ENCODE measurements around the gene MRPS12.
A peak's percentile ranks its signal among the peaks of the same experiment; 100 is the strongest.

The MRPS12 gene

GRCh38 chr19:38922482-38922881 is 8.3 kb upstream of the MRPS12 start:
- H3K18ac ChIP-seq (ENCODE audit: low read length): no peak overlapping the region
- no peak overlapping the region for H4K91ac ChIP-seq (ENCODE audit: low read depth, low read length, poor library complexity)
- H2BK120ac ChIP-seq (ENCODE audit: low read depth, low read length): no peak overlapping the region
- H3K14ac ChIP-seq (ENCODE audit: low read length): no peak overlapping the region
- H3K27me3 ChIP-seq (ENCODE audit: control insufficient read depth in 3 of 3, insufficient read depth in 3 of 3, low read depth in 1 of 3, low read length in 3 of 3): no peaks in the 10 kb centered on the region
- no peak overlapping the region for H3K4me2 ChIP-seq (ENCODE audit: insufficient read depth, low read length, poor library complexity, severe bottlenecking)
- H3K9ac ChIP-seq (ENCODE audit: low read depth, low read length, poor library complexity): no peak overlapping the region
- H3K4me3 ChIP-seq (ENCODE audit: low read length in 2 of 2): no peak overlapping the region
- H3K27ac ChIP-seq (replicated peaks; ENCODE audit: low read length): no peak overlapping the region
- no peaks in the 10 kb centered on the region for H3K4me1 ChIP-seq (ENCODE audit: control insufficient read depth in 2 of 2, insufficient read depth in 1 of 2, low read depth in 1 of 2, low read length in 2 of 2)
- H2AK5ac ChIP-seq (ENCODE audit: low read depth, low read length): no peak overlapping the region
- H2AFZ ChIP-seq (ENCODE audit: low read length): no peak overlapping the region
- H3K79me1 ChIP-seq (ENCODE audit: low read depth, low read length): no peaks in the 10 kb centered on the region
- peaks cover 34 to 44% of the 10 kb centered on the region in 2 donors for H3K36me3 ChIP-seq (replicated peaks in 1 of 2; ENCODE audit: control insufficient read depth in 2 of 2, insufficient read depth in 2 of 2, low read length in 2 of 2)
- no peak overlapping the region for H4K8ac ChIP-seq (ENCODE audit: low read depth, low read length)
- H3K9me3 ChIP-seq (replicated peaks in 1 of 2; ENCODE audit: control insufficient read depth in 2 of 2, insufficient read depth in 1 of 2, low read depth in 1 of 2, low read length in 2 of 2): no peaks in the 10 kb centered on the region
- no peak overlapping the region for H3K23ac ChIP-seq (ENCODE audit: low read depth, low read length, poor library complexity)
- H2BK12ac ChIP-seq (ENCODE audit: low read length): no peak overlapping the region
- H3K4ac ChIP-seq (ENCODE audit: low read length): no peak overlapping the region
- no peak for DNase-seq (ENCODE audit: low spot score)
- H2BK15ac ChIP-seq (ENCODE audit: low read length): no peak overlapping the region
- no peak overlapping the region for H2BK5ac ChIP-seq (ENCODE audit: low read length)
- no CpG with 5 or more reads among the region's 5 CpGs for WGBS, 2 donors (ENCODE audit: extremely low coverage in 2 of 2, insufficient read length in 2 of 2, insufficient replicate concordance in 1 of 2)

DNA sequence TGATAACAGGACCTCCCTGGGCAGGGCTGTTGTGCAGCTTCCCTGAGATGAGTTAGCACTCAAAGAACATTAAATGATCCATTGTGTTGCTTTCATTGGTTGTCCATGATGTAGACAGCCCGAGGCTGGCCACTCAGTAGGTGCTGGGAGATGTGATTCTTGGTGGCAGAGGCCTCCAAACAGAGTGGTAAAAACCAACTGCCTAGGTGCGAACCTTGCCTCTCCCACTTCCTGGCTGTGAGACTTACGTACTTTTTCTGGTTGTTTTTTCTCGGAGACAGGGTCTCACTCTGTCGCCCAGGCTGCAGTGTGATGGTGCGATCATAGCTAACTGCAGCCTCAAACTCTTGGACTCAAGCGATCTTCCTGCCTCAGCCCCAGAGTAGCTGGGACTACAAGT is 6.4 kb upstream of the MRPS12 start:
- no peak overlapping the region for H3K4me3 ChIP-seq (ENCODE audit: low read length in 2 of 2)
- H3K23ac ChIP-seq (ENCODE audit: low read depth, low read length, poor library complexity): no peak overlapping the region
- H2BK5ac ChIP-seq (ENCODE audit: low read length): no peak overlapping the region
- H3K27me3 ChIP-seq (ENCODE audit: control insufficient read depth in 3 of 3, insufficient read depth in 3 of 3, low read depth in 1 of 3, low read length in 3 of 3): no peaks in the 10 kb centered on the region
- H2AFZ ChIP-seq (ENCODE audit: low read length): no peak overlapping the region
- no peak overlapping the region for H3K9ac ChIP-seq (ENCODE audit: low read depth, low read length, poor library complexity)
- H3K4me1 ChIP-seq (ENCODE audit: control insufficient read depth in 2 of 2, insufficient read depth in 1 of 2, low read depth in 1 of 2, low read length in 2 of 2): no peaks in the 10 kb centered on the region
- no peak overlapping the region for H4K8ac ChIP-seq (ENCODE audit: low read depth, low read length)
- no peaks in the 10 kb centered on the region for H3K9me3 ChIP-seq (replicated peaks in 1 of 2; ENCODE audit: control insufficient read depth in 2 of 2, insufficient read depth in 1 of 2, low read depth in 1 of 2, low read length in 2 of 2)
- DNase-seq (ENCODE audit: low spot score): no peak
- H3K4ac ChIP-seq (ENCODE audit: low read length): no peak overlapping the region
- no peak overlapping the region for H3K14ac ChIP-seq (ENCODE audit: low read length)
- no CpG with 5 or more reads among the region's 7 CpGs for WGBS, 2 donors (ENCODE audit: extremely low coverage in 2 of 2, insufficient read length in 2 of 2, insufficient replicate concordance in 1 of 2)
- no peak overlapping the region for H2AK5ac ChIP-seq (ENCODE audit: low read depth, low read length)
- no peaks in the 10 kb centered on the region for H3K79me1 ChIP-seq (ENCODE audit: low read depth, low read length)
- no peak overlapping the region for H4K91ac ChIP-seq (ENCODE audit: low read depth, low read length, poor library complexity)
- H3K18ac ChIP-seq (ENCODE audit: low read length): no peak overlapping the region
- no peak overlapping the region for H3K27ac ChIP-seq (replicated peaks; ENCODE audit: low read length)
- H3K36me3 ChIP-seq (replicated peaks in 1 of 2; ENCODE audit: control insufficient read depth in 2 of 2, insufficient read depth in 2 of 2, low read length in 2 of 2): peaks cover 32 to 56% of the 10 kb centered on the region in 2 donors
- no peak overlapping the region for H2BK120ac ChIP-seq (ENCODE audit: low read depth, low read length)
- no peak overlapping the region for H3K4me2 ChIP-seq (ENCODE audit: insufficient read depth, low read length, poor library complexity, severe bottlenecking)
- H2BK12ac ChIP-seq (ENCODE audit: low read length): no peak overlapping the region
- H2BK15ac ChIP-seq (ENCODE audit: low read length): no peak overlapping the region

DNA sequence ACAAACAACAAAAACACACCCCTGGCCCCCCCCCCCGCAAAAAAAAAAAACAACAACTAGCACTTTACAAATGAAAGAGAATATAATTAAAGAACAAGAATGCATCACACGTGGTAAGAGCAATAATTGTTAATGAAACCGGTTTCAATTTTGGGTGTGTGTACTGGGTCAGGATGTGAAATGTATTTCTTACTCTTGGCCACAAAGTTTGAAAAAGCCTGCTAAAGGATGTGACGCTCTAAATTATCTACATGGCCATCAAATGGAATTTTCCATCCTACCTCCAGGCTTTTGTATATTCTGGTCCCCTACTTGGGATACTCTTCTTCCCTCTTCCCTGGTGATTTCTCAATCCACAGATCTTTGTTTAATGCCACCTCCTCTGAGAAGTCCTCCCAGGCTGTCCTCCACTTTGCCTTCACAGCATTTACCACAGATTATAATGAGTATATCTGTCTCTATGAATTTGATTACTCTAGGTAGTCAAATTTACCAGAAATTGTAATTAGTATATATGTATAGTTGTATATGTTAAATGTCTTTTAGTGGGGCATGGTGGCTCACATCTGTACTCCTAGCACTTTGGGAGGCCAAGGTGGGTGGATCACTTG is 2.2 kb upstream of the MRPS12 start:
- Histone ChIP-seq H3K4ac (ENCODE audit: low read length) (no peak overlapping the region), H2BK120ac (ENCODE audit: low read depth, low read length) (no peak overlapping the region), H3K79me1 (ENCODE audit: low read depth, low read length) (peaks cover 7% of the 10 kb centered on the region), H3K18ac (ENCODE audit: low read length) (no peak overlapping the region), H3K9me3 (replicated peaks in 1 of 2; ENCODE audit: control insufficient read depth in 2 of 2, insufficient read depth in 1 of 2, low read depth in 1 of 2, low read length in 2 of 2) (peaks cover 0 to 1% of the 10 kb centered on the region in 2 donors), H2BK15ac (ENCODE audit: low read length) (no peak overlapping the region), H3K4me3 (ENCODE audit: low read length in 2 of 2) (no peak overlapping the region), H4K8ac (ENCODE audit: low read depth, low read length) (no peak overlapping the region), H2AFZ (ENCODE audit: low read length) (no peak overlapping the region), H3K14ac (ENCODE audit: low read length) (no peak overlapping the region), H3K4me2 (ENCODE audit: insufficient read depth, low read length, poor library complexity, severe bottlenecking) (no peak overlapping the region), H2BK5ac (ENCODE audit: low read length) (no peak overlapping the region), H3K23ac (ENCODE audit: low read depth, low read length, poor library complexity) (no peak overlapping the region), H2BK12ac (ENCODE audit: low read length) (no peak overlapping the region), H3K27ac (replicated peaks; ENCODE audit: low read length) (no peak overlapping the region), H3K27me3 (ENCODE audit: control insufficient read depth in 3 of 3, insufficient read depth in 3 of 3, low read depth in 1 of 3, low read length in 3 of 3) (no peaks in the 10 kb centered on the region), H3K4me1 (ENCODE audit: control insufficient read depth in 2 of 2, insufficient read depth in 1 of 2, low read depth in 1 of 2, low read length in 2 of 2) (peaks cover 2 to 6% of the 10 kb centered on the region in 2 donors), H4K91ac (ENCODE audit: low read depth, low read length, poor library complexity) (no peak overlapping the region), H3K36me3 (replicated peaks in 1 of 2; ENCODE audit: control insufficient read depth in 2 of 2, insufficient read depth in 2 of 2, low read length in 2 of 2) (peaks cover 26 to 53% of the 10 kb centered on the region in 2 donors), H2AK5ac (ENCODE audit: low read depth, low read length) (no peak overlapping the region), H3K9ac (ENCODE audit: low read depth, low read length, poor library complexity) (no peak overlapping the region)
- DNase-seq (ENCODE audit: low spot score): no peak
- WGBS, 2 donors (ENCODE audit: extremely low coverage in 2 of 2, insufficient read length in 2 of 2, insufficient replicate concordance in 1 of 2): no CpG with 5 or more reads among the region's 4 CpGs

GRCh38 chr19:38929929-38930775 is 592 bp upstream of the MRPS12 start, which contains the start of gene SARS2:
Gene SARS2, minus strand, starts transcription at chr19:38930763. Its CDS starts 27 bp downstream, at chr19:38930736.
- Histone ChIP-seq H3K79me1 (ENCODE audit: low read depth, low read length) (peaks cover 7% of the 10 kb centered on the region), H2AK5ac (ENCODE audit: low read depth, low read length) (peak within 1 kb of the TSS; percentile 8), H2AFZ (ENCODE audit: low read length) (peak within 1 kb of the TSS; percentile 95), H4K8ac (ENCODE audit: low read depth, low read length) (no peak within 1 kb of the TSS), H3K18ac (ENCODE audit: low read length) (peak within 1 kb of the TSS; percentile 92), H3K4me3 (ENCODE audit: low read length in 2 of 2) (peak within 1 kb of the TSS; percentile 81 to 90), H3K4me2 (ENCODE audit: insufficient read depth, low read length, poor library complexity, severe bottlenecking) (peak within 1 kb of the TSS; percentile 83), H3K9ac (ENCODE audit: low read depth, low read length, poor library complexity) (peak within 1 kb of the TSS; percentile 95), H3K36me3 (replicated peaks in 1 of 2; ENCODE audit: control insufficient read depth in 2 of 2, insufficient read depth in 2 of 2, low read length in 2 of 2) (peaks cover 18 to 52% of the 10 kb centered on the region in 2 donors), H3K23ac (ENCODE audit: low read depth, low read length, poor library complexity) (peak within 1 kb of the TSS; percentile 86), H3K27me3 (ENCODE audit: control insufficient read depth in 3 of 3, insufficient read depth in 3 of 3, low read depth in 1 of 3, low read length in 3 of 3) (no peaks in the 10 kb centered on the region), H3K4me1 (ENCODE audit: control insufficient read depth in 2 of 2, insufficient read depth in 1 of 2, low read depth in 1 of 2, low read length in 2 of 2) (peaks cover 2 to 6% of the 10 kb centered on the region in 2 donors), H3K4ac (ENCODE audit: low read length) (no peak within 1 kb of the TSS), H3K27ac (replicated peaks; ENCODE audit: low read length) (peak within 1 kb of the TSS; percentile 76), H3K14ac (ENCODE audit: low read length) (peak within 1 kb of the TSS; percentile 12), H2BK120ac (ENCODE audit: low read depth, low read length) (no peak within 1 kb of the TSS), H2BK12ac (ENCODE audit: low read length) (no peak within 1 kb of the TSS), H4K91ac (ENCODE audit: low read depth, low read length, poor library complexity) (no peak within 1 kb of the TSS), H2BK5ac (ENCODE audit: low read length) (no peak within 1 kb of the TSS), H2BK15ac (ENCODE audit: low read length) (no peak within 1 kb of the TSS), H3K9me3 (replicated peaks in 1 of 2; ENCODE audit: control insufficient read depth in 2 of 2, insufficient read depth in 1 of 2, low read depth in 1 of 2, low read length in 2 of 2) (peaks cover 6 to 8% of the 10 kb centered on the region in 2 donors)
- peak; percentile 97 for DNase-seq (ENCODE audit: low spot score)
- WGBS, 2 donors (ENCODE audit: extremely low coverage in 2 of 2, insufficient read length in 2 of 2, insufficient replicate concordance in 1 of 2): no CpG with 5 or more reads among the region's 49 CpGs
